Neural cell (in vitro differentiated cells): ENCODE measurements around the gene ABCA2. TPM values are rescaled to one million over a fixed set of nuclear protein-coding genes. Genes with fewer than 3 reads are reported as not detected.

Experiments used
- H2AFZ ChIP-seq: fragments of 200-600, 300-800 bp; sonication (generic), shearing (Covaris generic); 2 replicates; pipeline ENCODE4 v1.6.0; 2014; ENCODE audit warnings: low read depth, mild to moderate bottlenecking, antibody characterized with exemption, low read length, moderate library complexity
- H3F3A ChIP-seq: fragments of 200-600 bp; shearing (Covaris generic); 2 replicates; pipeline ENCODE4 v1.6.1; 2016; ENCODE audit warnings: mild to moderate bottlenecking, moderate library complexity, mixed read lengths, antibody characterized with exemption, low read length; ENCODE audit not compliant: insufficient read depth, poor library complexity, severe bottlenecking
- H3K27ac ChIP-seq: fragments of 200-600, 300-800 bp; sonication (generic), shearing (Covaris generic); 2 replicates; pipeline ENCODE4 v1.5.1; 2014; ENCODE audit warnings: mild to moderate bottlenecking, low read length, moderate library complexity
- H3K27me3 ChIP-seq: fragments of 300-800, 200-600 bp; sonication (generic), shearing (Covaris generic); 2 replicates; pipeline ENCODE4 v1.6.0; 2014; ENCODE audit warnings: mild to moderate bottlenecking, low read depth, low read length, moderate library complexity; ENCODE audit not compliant: insufficient read depth
- H3K36me3 ChIP-seq: fragments of 300-800, 200-600 bp; sonication (generic), shearing (Covaris generic); 2 replicates; pipeline ENCODE4 v1.5.1; 2014; ENCODE audit warnings: mild to moderate bottlenecking, antibody characterized with exemption, low read length, moderate library complexity; ENCODE audit not compliant: insufficient read depth
- H3K4me2 ChIP-seq: fragments of 300-800, 200-600 bp; sonication (generic), shearing (Covaris generic); 2 replicates; pipeline ENCODE4 v1.6.0; 2014; ENCODE audit warnings: mild to moderate bottlenecking, low read length
- H3K4me3 ChIP-seq: fragments of 300-800, 200-600 bp; sonication (generic), shearing (Covaris generic); 2 replicates; pipeline ENCODE4 v1.5.1; 2014; ENCODE audit warnings: mild to moderate bottlenecking, low read length, moderate library complexity
- H3K79me2 ChIP-seq: fragments of 200-600 bp; shearing (Covaris generic); replicated peaks from 2 replicates; pipeline ENCODE4 v1.6.0; 2014; ENCODE audit warnings: mild to moderate bottlenecking, low read length, moderate library complexity; ENCODE audit not compliant: insufficient read depth
- H3K9ac ChIP-seq: fragments of 300-800, 200-600 bp; sonication (generic), shearing (Covaris generic); 2 replicates; pipeline ENCODE4 v1.6.1; 2016; ENCODE audit warnings: mild to moderate bottlenecking, low read length, mixed read lengths
- H3K9me2 ChIP-seq: fragments of 200-600 bp; shearing (Covaris generic); 2 replicates; pipeline ENCODE4 v1.6.1; 2016; ENCODE audit warnings: mild to moderate bottlenecking, low read length, mixed read lengths; ENCODE audit not compliant: insufficient read depth
- H3K9me3 ChIP-seq: fragments of 200-600, 300-800 bp; sonication (generic), shearing (Covaris generic); 2 replicates; pipeline ENCODE4 v1.6.1; 2016; ENCODE audit warnings: mild to moderate bottlenecking, mixed run types, low read length, moderate library complexity, mixed read lengths
- H4K20me1 ChIP-seq: fragments of 200-600 bp; shearing (Covaris generic); 2 replicates; pipeline ENCODE4 v1.6.1; 2016; ENCODE audit warnings: mild to moderate bottlenecking, mixed run types; ENCODE audit not compliant: insufficient read depth
- CTCF ChIP-seq: fragments of 450-650 bp; IDR thresholded peaks from 2 replicates; pipeline ENCODE4 v1.5.1; 2014; ENCODE audit warnings: antibody characterized with exemption, mild to moderate bottlenecking, moderate library complexity; ENCODE audit not compliant: poor library complexity, severe bottlenecking
- EP300 ChIP-seq: fragments of 450-650 bp; conservative IDR thresholded peaks from 2 replicates; pipeline ENCODE4 v1.6.1; 2014; ENCODE audit warnings: antibody characterized with exemption, mild to moderate bottlenecking, moderate library complexity; ENCODE audit not compliant: poor library complexity, severe bottlenecking
- EZH2 ChIP-seq: fragments of 200-600, 300-800 bp; shearing (Covaris generic), sonication (generic); IDR thresholded peaks from 2 replicates; pipeline ENCODE4 v1.6.1; 2014; ENCODE audit warnings: antibody characterized with exemption, low read length, borderline replicate concordance, mild to moderate bottlenecking; ENCODE audit not compliant: insufficient read depth, poor library complexity, severe bottlenecking
- MXI1 ChIP-seq: fragments of 450-650 bp; conservative IDR thresholded peaks from 2 replicates; pipeline ENCODE4 v1.6.1; 2014; ENCODE audit warnings: antibody characterized with exemption, mild to moderate bottlenecking; ENCODE audit not compliant: poor library complexity, severe bottlenecking
- POLR2AphosphoS5 ChIP-seq: IDR thresholded peaks from 2 replicates; pipeline ENCODE4 v1.6.1; 2012
- RAD21 ChIP-seq: fragments of 450-650 bp; conservative IDR thresholded peaks from 2 replicates; pipeline ENCODE4 v1.6.1; 2014; ENCODE audit warnings: antibody characterized with exemption, mild to moderate bottlenecking, moderate library complexity
- REST ChIP-seq: IDR thresholded peaks from 2 replicates; pipeline ENCODE4 v1.6.1; 2012; ENCODE audit warnings: borderline replicate concordance
- SMC3 ChIP-seq: fragments of 450-650 bp; conservative IDR thresholded peaks from 2 replicates; pipeline ENCODE4 v1.6.1; 2014; ENCODE audit warnings: antibody characterized with exemption, mild to moderate bottlenecking, moderate library complexity; ENCODE audit not compliant: poor library complexity
- TAF1 ChIP-seq: IDR thresholded peaks from 2 replicates; pipeline ENCODE4 v1.6.1; 2012; ENCODE audit warnings: low read depth
- polyA plus RNA-seq: library from polyadenylated mRNA; depleted of rRNA; stranded (reverse); fragments of >200 nt; gene quantifications from 2 replicates; pipeline ENCODE4 v1.2.3, GENCODE V29; 2014

ABCA2 gene
- polyA plus RNA-seq, 1 donor from 2014 or later, result 30.6 TPM

- no peaks in the 10 kb centered on the region for H3K36me3 ChIP-seq
- no peak within 1 kb of the TSS for H3K4me2 ChIP-seq
- H3K9ac ChIP-seq, result no peak within 1 kb of the TSS
- no peak within 1 kb of the TSS for H3K27ac ChIP-seq
- H2AFZ ChIP-seq, result no peak within 1 kb of the TSS
- H3F3A ChIP-seq, result no peaks in the 10 kb centered on the region
- no peaks in the 10 kb centered on the region for H4K20me1 ChIP-seq
- no peaks in the 10 kb centered on the region for H3K9me3 ChIP-seq
- no peaks in the 10 kb centered on the region for H3K79me2 ChIP-seq
- H3K9me2 ChIP-seq, result no peaks in the 10 kb centered on the region
- no peak for TF ChIP-seq TAF1
- no peak for TF ChIP-seq EZH2
- peak within 1 kb of the TSS; percentile 46 for H3K4me3 ChIP-seq
- H3K27me3 ChIP-seq, result peaks cover 64% of the 10 kb centered on the region
Measured at GRCh38 chr9:137053944-137054931, 26.2 kb upstream of the ABCA2 start, which contains the start of gene ENTPD2. TSS of gene ENTPD2 (minus strand) at chr9:137054061. CDS start at chr9:137053997, 64 bp downstream.

- Histone ChIP-seq H3K27ac (no peak overlapping the region), H3K79me2 (no peaks in the 10 kb centered on the region), H3K9ac (no peak overlapping the region), H4K20me1 (no peaks in the 10 kb centered on the region), H3K4me3 (peak overlapping the region; percentile 46), H3K36me3 (no peaks in the 10 kb centered on the region), H3K9me2 (no peaks in the 10 kb centered on the region), H3K4me2 (no peak overlapping the region), H3K9me3 (no peaks in the 10 kb centered on the region), H2AFZ (no peak overlapping the region), H3K27me3 (peaks cover 73% of the 10 kb centered on the region), H3F3A (no peaks in the 10 kb centered on the region)
- TF ChIP-seq CTCF (no peak), EZH2 (peak; percentile 21)
Measured at GRCh38 chr9:137052998-137053943, 25.2 kb upstream of the ABCA2 start.

- Histone ChIP-seq H3K4me2 (no peak overlapping the region), H3F3A (no peaks in the 10 kb centered on the region), H3K27me3 (peaks cover 81% of the 10 kb centered on the region), H2AFZ (no peak overlapping the region), H3K27ac (no peak overlapping the region), H3K9ac (no peak overlapping the region), H3K36me3 (no peaks in the 10 kb centered on the region), H3K4me3 (no peak overlapping the region), H4K20me1 (no peaks in the 10 kb centered on the region), H3K9me2 (no peaks in the 10 kb centered on the region), H3K9me3 (no peaks in the 10 kb centered on the region), H3K79me2 (no peaks in the 10 kb centered on the region)
- TF ChIP-seq POLR2AphosphoS5 (no peak), EZH2 (no peak), EP300 (no peak), SMC3 (no peak), REST (no peak), TAF1 (no peak), CTCF (no peak), RAD21 (no peak), MXI1 (no peak)
Measured at GRCh38 chr9:137052293-137052692, 24.3 kb upstream of the ABCA2 start.
